GM19452 (cell line): Measurements from ENCODE around the gene ABHD17B.
"Not testable (repeated sequence)": the region's sequence is repeated elsewhere in the genome, so short reads cannot be mapped to it uniquely, and the experiment has no call there.

Experiments used
- ATAC-seq: cut with Tn5 transposase; IDR thresholded peaks from one replicate; pipeline ENCODE4 v1.9.1; 2021; ENCODE audit not compliant: unreplicated experiment

The ABHD17B gene

GRCh38 chr9:71916834-71917534, 6.0 kb upstream of the ABHD17B start:
- ATAC-seq = peak; percentile 75

- ATAC-seq = no peak
Observed at GRCh38 chr9:71915495-71915894, 4.5 kb upstream of the ABHD17B start.

- ATAC-seq = no peak
Observed at GRCh38 chr9:71911908-71912335, 929 bp upstream of the ABHD17B start.

GRCh38 chr9:71910650-71911060, 338 bp downstream of the ABHD17B start:
- peak; percentile 16 for ATAC-seq

- ATAC-seq = peak; percentile 3
Observed at GRCh38 chr9:71909887-71910649, 925 bp downstream of the ABHD17B start.

- ATAC-seq = no peak
Observed at GRCh38 chr9:71908825-71909224, 2.2 kb downstream of the ABHD17B start.

GRCh38 chr9:71904076-71904475, 6.9 kb downstream of the ABHD17B start:
- no peak for ATAC-seq

- ATAC-seq = no peak
Observed at GRCh38 chr9:71901695-71902597, 9.0 kb downstream of the ABHD17B start.

- ATAC-seq = not testable (repeated sequence)
Observed at GRCh38 chr9:71898756-71899155, 12.2 kb downstream of the ABHD17B start.

GRCh38 chr9:71897577-71897976, 13.4 kb downstream of the ABHD17B start:
- peak; percentile 46 for ATAC-seq

- no peak for ATAC-seq
Observed at GRCh38 chr9:71896761-71897160, 14.2 kb downstream of the ABHD17B start.

- no peak for ATAC-seq
Observed at GRCh38 chr9:71895955-71896354, 15.0 kb downstream of the ABHD17B start.

GRCh38 chr9:71895117-71895516, 15.9 kb downstream of the ABHD17B start:
- ATAC-seq = peak; percentile 45

GRCh38 chr9:71891557-71892189, 19.3 kb downstream of the ABHD17B start:
- no peak for ATAC-seq

- no peak for ATAC-seq
Observed at GRCh38 chr9:71890042-71890679, 20.8 kb downstream of the ABHD17B start.

GRCh38 chr9:71887362-71887761, 23.6 kb downstream of the ABHD17B start:
- no peak for ATAC-seq

GRCh38 chr9:71886541-71886940, 24.5 kb downstream of the ABHD17B start:
- no peak for ATAC-seq

- no peak for ATAC-seq
Observed at GRCh38 chr9:71886015-71886414, 25.0 kb downstream of the ABHD17B start.

- no peak for ATAC-seq
Observed at GRCh38 chr9:71885467-71885866, 25.5 kb downstream of the ABHD17B start.

GRCh38 chr9:71884005-71884404, 27.0 kb downstream of the ABHD17B start:
- ATAC-seq = no peak
